GM10847 (cell line): ENCODE measurements around the gene GOLGB1.

Source experiments
- POLR2A ChIP-seq: IDR thresholded peaks from 2 replicates; pipeline ENCODE4 v1.6.1; 2011; ENCODE audit not compliant: insufficient read length; ENCODE audit errors: extremely low read depth

GOLGB1 gene

GRCh38 chr3:121750087-121750415 is 510 bp upstream of the GOLGB1 start:
- TF ChIP-seq POLR2A = no peak

DNA sequence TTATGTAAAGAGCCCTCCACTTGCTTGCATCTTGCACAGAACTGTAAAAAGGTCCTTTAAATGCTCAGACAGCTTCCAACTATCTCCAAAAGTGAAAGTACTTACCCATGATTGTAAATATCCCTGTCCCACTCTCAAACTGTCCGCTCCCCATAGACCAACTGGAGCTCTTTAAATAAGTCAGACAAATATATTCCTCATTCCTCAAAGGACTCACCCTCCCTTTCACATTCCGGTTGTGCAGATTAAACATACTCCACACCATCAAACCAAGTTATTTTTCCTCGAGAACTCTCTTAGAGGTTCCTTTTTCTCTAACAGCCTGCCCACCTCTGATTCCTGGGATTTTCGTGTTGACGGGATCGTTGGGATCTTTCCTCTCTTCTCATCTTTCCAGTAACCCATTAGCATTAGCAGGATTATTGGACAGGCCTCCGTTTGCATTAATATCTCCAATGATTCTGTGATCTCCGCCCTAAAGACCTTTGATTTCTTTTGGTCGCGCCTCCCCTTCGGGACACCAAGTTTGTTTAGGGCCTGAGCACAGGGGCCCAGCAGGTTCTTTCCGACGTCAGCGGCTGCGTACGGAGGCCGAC is 763 bp downstream of the GOLGB1 start:
- no peak for TF ChIP-seq POLR2A

GRCh38 chr3:121747976-121748375 is 1.6 kb downstream of the GOLGB1 start:
- TF ChIP-seq POLR2A = no peak

- no peak for TF ChIP-seq POLR2A
These were observed 8.6 kb downstream of the GOLGB1 start for GRCh38 chr3:121740896-121741295.

GRCh38 chr3:121739902-121740301 is 9.6 kb downstream of the GOLGB1 start:
- TF ChIP-seq POLR2A = no peak

- no peak for TF ChIP-seq POLR2A
These were observed 11.9 kb downstream of the GOLGB1 start for GRCh38 chr3:121737644-121738043.

DNA sequence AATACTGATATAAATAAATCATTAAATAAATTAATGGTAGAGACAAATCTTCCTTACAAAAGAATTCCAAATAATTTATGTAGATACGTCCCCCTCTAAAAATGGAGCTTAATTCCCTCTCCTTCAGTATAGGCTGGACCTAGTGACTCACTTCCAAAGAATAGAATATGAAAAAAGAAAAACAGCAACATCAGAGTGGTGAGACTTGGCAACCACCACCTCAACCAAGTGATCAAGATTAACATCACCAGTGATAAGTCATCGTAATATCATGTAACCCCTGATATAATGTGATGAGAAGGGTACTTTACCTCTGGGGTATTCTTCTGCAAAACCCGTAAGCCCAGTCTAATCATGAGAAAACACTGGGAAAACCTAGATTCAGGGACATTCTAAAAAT is 13.4 kb downstream of the GOLGB1 start:
- no peak for TF ChIP-seq POLR2A

- TF ChIP-seq POLR2A = no peak
These were observed 14.4 kb downstream of the GOLGB1 start for GRCh38 chr3:121735047-121735696.

DNA sequence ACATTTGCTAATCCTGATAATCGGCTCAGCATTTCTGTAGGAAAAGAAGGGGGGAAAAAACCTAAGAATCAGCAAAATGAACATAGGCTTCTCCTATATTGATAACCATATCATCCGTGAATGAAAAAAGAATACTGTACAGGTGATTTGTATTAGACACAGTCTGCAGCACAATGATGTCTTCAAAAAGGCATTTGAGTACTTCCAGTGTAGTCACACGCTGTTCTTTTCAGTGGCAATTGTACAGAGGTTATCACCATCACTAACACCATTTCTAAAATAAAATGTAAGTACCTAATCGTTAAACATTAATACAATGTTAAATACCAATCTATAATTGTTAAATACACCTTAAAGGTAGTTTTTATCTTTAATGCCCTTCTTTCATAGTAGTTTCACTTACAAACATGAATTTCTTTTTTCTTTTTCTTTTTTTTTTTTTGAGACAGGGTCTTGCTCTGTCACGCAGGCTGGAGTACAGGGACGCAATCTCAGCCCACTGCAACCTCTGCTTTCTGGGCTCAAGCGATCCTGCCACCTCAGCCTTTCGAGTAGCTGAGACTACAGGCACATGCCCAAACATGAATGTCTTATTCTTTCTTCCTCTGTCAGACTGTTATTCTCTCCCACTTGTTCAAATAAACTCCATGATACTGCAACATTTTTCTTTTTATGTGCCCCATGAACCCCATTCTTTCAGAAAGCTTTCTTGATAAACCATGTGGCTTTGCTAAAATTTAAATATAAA is 18.4 kb downstream of the GOLGB1 start:
- no peak for TF ChIP-seq POLR2A

DNA sequence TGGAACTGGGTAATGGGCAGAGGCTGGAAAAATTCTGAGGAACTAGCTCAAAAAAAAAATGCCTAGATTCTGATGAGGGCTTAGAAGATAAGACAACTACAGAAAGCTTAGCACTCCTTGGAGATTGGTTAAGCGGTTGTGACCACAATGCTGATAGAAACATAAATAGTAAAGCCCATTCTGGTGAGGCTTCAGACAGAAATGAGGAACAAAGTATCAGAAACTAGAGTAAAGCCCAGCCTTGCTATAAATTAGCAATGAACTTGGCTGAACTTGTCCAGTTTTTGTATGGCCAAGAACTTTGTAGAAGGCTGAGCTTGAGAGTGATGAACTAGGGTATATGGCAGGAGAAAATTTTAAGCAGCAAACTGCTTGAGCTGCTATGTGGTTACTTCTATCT is 25.4 kb downstream of the GOLGB1 start:
- TF ChIP-seq POLR2A = no peak

DNA sequence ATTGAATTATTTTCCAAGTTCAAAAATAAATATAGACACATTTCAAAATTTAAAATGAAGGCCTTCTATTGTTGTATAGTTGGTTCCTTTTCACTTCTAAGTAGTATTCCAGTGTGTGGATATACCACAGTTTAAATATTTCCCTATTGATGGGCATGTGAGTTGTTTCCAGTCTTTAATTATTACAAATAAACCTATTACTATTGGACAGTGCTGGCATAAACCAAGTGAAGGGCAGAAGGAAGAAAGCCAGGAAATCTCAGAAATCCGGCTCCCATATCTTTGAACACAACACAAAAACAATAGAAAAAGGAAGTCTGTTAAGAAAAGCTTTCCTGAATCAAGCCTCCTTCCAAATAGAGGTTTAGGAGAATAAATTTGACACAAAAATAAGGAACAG is 26.1 kb downstream of the GOLGB1 start:
- TF ChIP-seq POLR2A = no peak

DNA sequence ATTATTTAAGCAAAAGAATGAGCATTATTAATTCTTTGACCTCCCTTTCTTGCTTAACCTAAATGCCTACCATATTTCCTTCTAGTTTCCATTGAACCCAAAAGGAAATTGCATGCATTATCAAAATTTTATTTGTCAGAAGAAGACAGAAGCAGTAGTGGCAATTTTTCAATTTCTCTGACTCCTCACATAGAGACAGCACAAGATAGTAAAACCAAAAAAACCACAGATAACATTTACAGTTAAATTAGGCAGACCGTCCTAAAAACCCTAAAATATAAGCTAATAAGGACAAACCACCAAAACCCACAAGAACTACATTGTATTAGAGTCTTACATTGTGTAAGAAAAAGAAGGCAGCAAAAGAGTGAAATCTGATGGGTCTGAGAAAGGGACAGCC is 27.1 kb downstream of the GOLGB1 start:
- TF ChIP-seq POLR2A = no peak

DNA sequence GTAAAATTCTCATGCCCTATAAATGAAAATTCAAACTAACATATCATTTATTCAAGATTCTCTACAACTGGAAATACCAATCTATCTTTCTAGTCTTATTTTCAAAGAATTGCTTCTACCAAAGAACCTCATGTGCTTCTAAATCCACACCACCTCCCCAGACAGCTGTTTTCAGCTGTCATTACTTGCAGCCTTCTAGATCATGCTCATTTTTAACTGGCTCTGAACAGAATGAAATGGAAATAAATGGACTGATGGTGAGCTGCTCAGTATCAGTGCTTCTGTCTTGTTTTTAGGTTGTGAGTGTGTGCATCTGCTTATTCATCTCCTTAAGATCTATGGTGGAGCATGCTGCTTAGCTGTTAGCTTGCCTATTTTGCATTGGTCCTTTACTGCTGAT is 29.4 kb downstream of the GOLGB1 start:
- TF ChIP-seq POLR2A = no peak

GRCh38 chr3:121719423-121719822 is 30.1 kb downstream of the GOLGB1 start:
- TF ChIP-seq POLR2A = no peak

GRCh38 chr3:121718205-121718846 is 31.2 kb downstream of the GOLGB1 start:
- TF ChIP-seq POLR2A = no peak

DNA sequence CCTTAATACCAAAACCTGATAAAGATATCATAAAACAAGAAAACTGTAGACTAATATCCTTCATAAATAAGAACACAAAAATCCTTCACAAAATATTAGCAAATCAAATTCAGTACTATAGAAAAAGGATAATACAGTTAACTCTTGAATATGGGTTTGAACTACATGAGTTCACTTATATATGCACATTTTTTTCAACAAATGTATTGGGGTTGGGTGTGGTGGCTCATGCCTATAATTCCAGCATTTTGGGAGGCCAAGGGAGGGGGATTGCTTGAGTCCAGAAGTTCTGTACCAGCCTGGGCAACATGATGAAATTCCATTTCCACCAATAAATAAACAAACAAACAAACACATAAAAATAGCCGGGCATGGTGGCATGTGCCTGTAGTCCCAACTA is 39.2 kb downstream of the GOLGB1 start:
- no peak for TF ChIP-seq POLR2A
